ENCODE data around the gene IQGAP2. TPM values are rescaled to one million over a fixed set of nuclear protein-coding genes. Genes with fewer than 3 reads are reported as not detected.

The IQGAP2 gene
- polyA plus RNA-seq, 1 donor (not counting 4 experiments of a cell fraction or from before 2014, with no cell fraction given): 0.14 TPM

- no peaks in the 10 kb centered on the region for H3K4me1 ChIP-seq (ENCODE audit: control insufficient read depth, extremely low read depth, insufficient read depth, low read length)
- no peak overlapping the region for H3K27ac ChIP-seq (ENCODE audit: control insufficient read depth, insufficient read depth, low read length)
- H3K9ac ChIP-seq (ENCODE audit: control insufficient read depth, extremely low read depth, insufficient read depth, low read length): no peak overlapping the region
- H4K20me1 ChIP-seq (ENCODE audit: control insufficient read depth, extremely low read depth, insufficient read depth, low read length): no peaks in the 10 kb centered on the region
- no peaks in the 10 kb centered on the region for H3K27me3 ChIP-seq (ENCODE audit: control insufficient read depth, extremely low read depth, insufficient read depth, low read length)
- H3K4me3 ChIP-seq (ENCODE audit: control insufficient read depth in 2 of 3, extremely low read depth in 1 of 3, insufficient read depth in 2 of 3, low read depth in 1 of 3, low read length in 3 of 3): no peak overlapping the region
- no peak overlapping the region for H2AFZ ChIP-seq (ENCODE audit: control insufficient read depth, low read length)
- dilution Hi-C loops (cut with MboI; ENCODE audit: extremely low pct_ligation_motif_present, low sequenced_read_pairs): no loop called here
- no peaks in the 10 kb centered on the region for H3K36me3 ChIP-seq (ENCODE audit: control insufficient read depth in 2 of 2, extremely low read depth in 1 of 2, insufficient read depth in 2 of 2, low read length in 2 of 2)
- H3K79me2 ChIP-seq (ENCODE audit: control insufficient read depth, insufficient read depth, low read length): no peaks in the 10 kb centered on the region
- FAIRE-seq (no peak), DNase-seq (ENCODE audit: low read depth, low spot score) (no peak)
- TF ChIP-seq, protein P1, sequence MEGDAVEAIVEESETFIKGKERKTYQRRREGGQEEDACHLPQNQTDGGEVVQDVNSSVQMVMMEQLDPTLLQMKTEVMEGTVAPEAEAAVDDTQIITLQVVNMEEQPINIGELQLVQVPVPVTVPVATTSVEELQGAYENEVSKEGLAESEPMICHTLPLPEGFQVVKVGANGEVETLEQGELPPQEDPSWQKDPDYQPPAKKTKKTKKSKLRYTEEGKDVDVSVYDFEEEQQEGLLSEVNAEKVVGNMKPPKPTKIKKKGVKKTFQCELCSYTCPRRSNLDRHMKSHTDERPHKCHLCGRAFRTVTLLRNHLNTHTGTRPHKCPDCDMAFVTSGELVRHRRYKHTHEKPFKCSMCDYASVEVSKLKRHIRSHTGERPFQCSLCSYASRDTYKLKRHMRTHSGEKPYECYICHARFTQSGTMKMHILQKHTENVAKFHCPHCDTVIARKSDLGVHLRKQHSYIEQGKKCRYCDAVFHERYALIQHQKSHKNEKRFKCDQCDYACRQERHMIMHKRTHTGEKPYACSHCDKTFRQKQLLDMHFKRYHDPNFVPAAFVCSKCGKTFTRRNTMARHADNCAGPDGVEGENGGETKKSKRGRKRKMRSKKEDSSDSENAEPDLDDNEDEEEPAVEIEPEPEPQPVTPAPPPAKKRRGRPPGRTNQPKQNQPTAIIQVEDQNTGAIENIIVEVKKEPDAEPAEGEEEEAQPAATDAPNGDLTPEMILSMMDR (optimal IDR thresholded peaks at IDR 0.05 in 1 of 3, IDR thresholded peaks at IDR 0.05 in 1 of 3, conservative IDR thresholded peaks at IDR 0.05 in 1 of 3; ENCODE audit: extremely low read depth in 1 of 3, insufficient read depth in 2 of 3, low read length in 3 of 3): no peak
- TF ChIP-seq EZH2 (IDR thresholded peaks at IDR 0.05; ENCODE audit: low read length): no peak
- H3K9me3 ChIP-seq (ENCODE audit: control insufficient read depth, low read depth, low read length): no peaks in the 10 kb centered on the region
- H3K4me2 ChIP-seq (ENCODE audit: control insufficient read depth, extremely low read depth, insufficient read depth, low read depth, low read length): no peak overlapping the region
- no peaks in the 10 kb centered on the region for H3K9me1 ChIP-seq (ENCODE audit: control insufficient read depth, extremely low read depth, insufficient read depth, low read length)
Measured at GRCh38 chr5:76474377-76474776, 71.3 kb downstream of the IQGAP2 start.

DNA sequence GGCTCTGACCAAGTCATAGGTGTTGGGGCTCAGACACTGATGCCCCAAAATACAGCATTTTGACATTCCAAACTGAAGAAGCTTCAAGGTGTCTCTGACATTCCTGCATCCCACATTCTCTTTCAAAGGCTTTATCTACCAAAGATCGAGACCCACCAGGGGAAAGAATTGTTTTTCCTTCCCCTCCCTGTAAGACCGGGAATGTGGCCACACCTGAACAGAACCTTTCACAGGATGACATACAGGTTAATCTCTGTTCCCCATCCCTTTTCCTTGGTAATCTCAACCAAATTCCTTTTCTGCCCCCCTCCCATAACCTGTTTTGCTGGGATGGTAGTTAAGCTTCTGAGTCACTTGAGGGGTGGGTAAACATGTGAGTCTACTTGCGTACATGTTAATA lies 72.3 kb downstream of the IQGAP2 start:
- no peak for DNase-seq (ENCODE audit: low read depth, low spot score)
- no peak overlapping the region for H2AFZ ChIP-seq (ENCODE audit: control insufficient read depth, low read length)
- no peak overlapping the region for H3K4me2 ChIP-seq (ENCODE audit: control insufficient read depth, extremely low read depth, insufficient read depth, low read depth, low read length)
- H3K9me1 ChIP-seq (ENCODE audit: control insufficient read depth, extremely low read depth, insufficient read depth, low read length): no peaks in the 10 kb centered on the region
- H3K9me3 ChIP-seq (ENCODE audit: control insufficient read depth, low read depth, low read length): no peaks in the 10 kb centered on the region
- no peaks in the 10 kb centered on the region for H3K27me3 ChIP-seq (ENCODE audit: control insufficient read depth, extremely low read depth, insufficient read depth, low read length)
- FAIRE-seq: no peak
- H3K27ac ChIP-seq (ENCODE audit: control insufficient read depth, insufficient read depth, low read length): no peak overlapping the region
- dilution Hi-C loops (cut with MboI; ENCODE audit: extremely low pct_ligation_motif_present, low sequenced_read_pairs): no loop called here
- no peaks in the 10 kb centered on the region for H3K79me2 ChIP-seq (ENCODE audit: control insufficient read depth, insufficient read depth, low read length)
- H4K20me1 ChIP-seq (ENCODE audit: control insufficient read depth, extremely low read depth, insufficient read depth, low read length): no peaks in the 10 kb centered on the region
- no peaks in the 10 kb centered on the region for H3K4me1 ChIP-seq (ENCODE audit: control insufficient read depth, extremely low read depth, insufficient read depth, low read length)
- TF ChIP-seq, protein P1 (optimal IDR thresholded peaks at IDR 0.05 in 1 of 3, IDR thresholded peaks at IDR 0.05 in 1 of 3, conservative IDR thresholded peaks at IDR 0.05 in 1 of 3; ENCODE audit: extremely low read depth in 1 of 3, insufficient read depth in 2 of 3, low read length in 3 of 3): no peak
- TF ChIP-seq EZH2 (IDR thresholded peaks at IDR 0.05; ENCODE audit: low read length): no peak
- no peak overlapping the region for H3K9ac ChIP-seq (ENCODE audit: control insufficient read depth, extremely low read depth, insufficient read depth, low read length)
- no peak overlapping the region for H3K4me3 ChIP-seq (ENCODE audit: control insufficient read depth in 2 of 3, extremely low read depth in 1 of 3, insufficient read depth in 2 of 3, low read depth in 1 of 3, low read length in 3 of 3)
- H3K36me3 ChIP-seq (ENCODE audit: control insufficient read depth in 2 of 2, extremely low read depth in 1 of 2, insufficient read depth in 2 of 2, low read length in 2 of 2): no peaks in the 10 kb centered on the region

All from keratinocyte (primary cell).